Common myeloid progenitor, CD34-positive (primary cell): ENCODE measurements around the gene MEN1.

Source experiments
- CTCF ChIA-PET: fragments of 350-600 bp; sonication (Branson Sonifier 250); formaldehyde crosslinking; loops from one replicate; lab custom pipeline; 2021; ENCODE audit warnings: antibody characterized with exemption; lab: Charles Lee
- POLR2A ChIA-PET: fragments of 350-600 bp; sonication (Branson Sonifier 250); formaldehyde crosslinking; loops from one replicate; lab custom pipeline; 2021; ENCODE audit warnings: antibody characterized with exemption; lab: Charles Lee
- DNase-seq, 3 donors: peaks; one replicate each; pipeline versions ENCODE4 v3.0.0 to v3.0.0-alpha.2; 2013
- H3K27ac ChIP-seq, 2 experiments: 1 replicate in 1 of 2; 2 replicates in 1 of 2; pipeline ENCODE4 v1.7.0; 2013; ENCODE audit warnings: inconsistent platforms in 2 of 2, low read length in 2 of 2, mild to moderate bottlenecking in 2 of 2, low read depth in 1 of 2, moderate library complexity in 1 of 2; ENCODE audit not compliant: severe bottlenecking in 2 of 2, insufficient read depth in 1 of 2, poor library complexity in 1 of 2
- H3K27me3 ChIP-seq, 5 experiments: replicated peaks in 2 of 5; 1 replicate in 3 of 5; 2 replicates in 2 of 5; pipeline versions ENCODE4 v1.6.1 to v1.7.0; 2013; ENCODE audit warnings: low read length in 4 of 5, mild to moderate bottlenecking in 2 of 5, moderate library complexity in 2 of 5, inconsistent platforms in 1 of 5; ENCODE audit not compliant: insufficient read depth in 5 of 5, control insufficient read depth in 4 of 5
- H3K36me3 ChIP-seq, 4 experiments: 1 replicate in 2 of 4; 2 replicates in 2 of 4; pipeline versions ENCODE4 v1.6.1 to v1.7.0; 2013; ENCODE audit warnings: low read length in 3 of 4, control low read depth in 1 of 4, mild to moderate bottlenecking in 1 of 4; ENCODE audit not compliant: control insufficient read depth in 4 of 4, insufficient read depth in 4 of 4
- H3K4me1 ChIP-seq, 4 experiments: 1 replicate in 3 of 4; 2 replicates in 1 of 4; pipeline versions ENCODE4 v1.6.1 to v1.7.1; 2013; ENCODE audit warnings: low read length in 3 of 4, mild to moderate bottlenecking in 3 of 4, control low read depth in 1 of 4, inconsistent platforms in 1 of 4, moderate library complexity in 1 of 4; ENCODE audit not compliant: control insufficient read depth in 4 of 4, insufficient read depth in 4 of 4; ENCODE audit errors: control extremely low read depth in 1 of 4
- H3K4me3 ChIP-seq, 7 experiments: 1 replicate in 4 of 7; 2 replicates in 3 of 7; pipeline versions ENCODE4 v1.5.1 to v1.7.0; 2013; ENCODE audit warnings: mild to moderate bottlenecking in 7 of 7, low read length in 6 of 7, moderate library complexity in 6 of 7, inconsistent platforms in 2 of 7, low read depth in 2 of 7, control low read depth in 1 of 7; ENCODE audit not compliant: insufficient read depth in 4 of 7, control insufficient read depth in 1 of 7; ENCODE audit errors: extremely low read depth in 1 of 7
- H3K9me3 ChIP-seq, 5 experiments: 1 replicate in 4 of 5; 2 replicates in 1 of 5; pipeline versions ENCODE4 v1.6.1 to v1.7.1; 2013; ENCODE audit warnings: low read length in 4 of 5, mild to moderate bottlenecking in 2 of 5, inconsistent platforms in 1 of 5, low read depth in 1 of 5, moderate library complexity in 1 of 5; ENCODE audit not compliant: control insufficient read depth in 4 of 5, insufficient read depth in 2 of 5; ENCODE audit errors: control extremely low read depth in 1 of 5
- WGBS: methylation state at CpG from one replicate; pipeline ENCODE4 v1.1.5; 2013; ENCODE audit not compliant: insufficient coverage; 5-methylcytosine and 5-hydroxymethylcytosine counted together

MEN1 gene

DNA sequence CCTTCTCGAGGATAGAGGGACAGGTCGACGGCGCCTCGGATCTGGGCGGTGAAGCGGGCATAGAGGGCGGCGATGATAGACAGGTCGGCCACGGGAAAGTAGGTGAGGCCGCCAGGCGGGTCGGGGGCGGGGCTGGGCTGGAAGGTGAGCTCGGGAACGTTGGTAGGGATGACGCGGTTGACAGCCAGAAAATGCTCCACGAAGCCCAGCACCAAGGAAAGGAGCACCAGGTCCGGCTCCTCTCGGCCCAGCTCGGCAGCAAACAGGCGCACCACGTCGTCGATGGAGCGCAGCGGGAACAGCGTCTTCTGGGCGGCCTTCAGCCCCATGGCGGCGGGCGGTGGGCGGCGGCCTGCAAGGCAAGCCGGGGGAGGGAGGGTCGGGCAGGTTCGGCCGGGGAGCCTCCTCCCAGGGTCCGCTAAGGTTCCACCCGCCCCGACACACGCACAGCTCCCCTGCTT, 540 bp downstream of the MEN1 start:
- WGBS, result 4% methylated on average over 42 of the region's 44 CpGs
- ChIA-PET CTCF (interaction anchor here (0.6 kb wide), 2 partner anchors 86 to 366 kb away, joined by 3 read pairs; no protein-coding TSS in a partner anchor), POLR2A (interaction anchor here (0.6 kb wide), 1 partner anchor 32 kb away, joined by 4 read pairs; no protein-coding TSS in a partner anchor)
- no peaks in the 10 kb centered on the region for H3K27me3 ChIP-seq
- H3K9me3 ChIP-seq, result no peaks in the 10 kb centered on the region
- H3K36me3 ChIP-seq, result peaks cover 6 to 33% (median 29%) of the 10 kb centered on the region in 4 experiments
- peak overlapping the region; percentile 71 to 91 (median 83) for H3K4me3 ChIP-seq
- peaks cover 4 to 16% (median 12%) of the 10 kb centered on the region in 4 experiments for H3K4me1 ChIP-seq
- peak in 1 of 3 donors; percentile 38 for DNase-seq
- H3K27ac ChIP-seq, result peak overlapping the region; percentile 17 to 64

DNA sequence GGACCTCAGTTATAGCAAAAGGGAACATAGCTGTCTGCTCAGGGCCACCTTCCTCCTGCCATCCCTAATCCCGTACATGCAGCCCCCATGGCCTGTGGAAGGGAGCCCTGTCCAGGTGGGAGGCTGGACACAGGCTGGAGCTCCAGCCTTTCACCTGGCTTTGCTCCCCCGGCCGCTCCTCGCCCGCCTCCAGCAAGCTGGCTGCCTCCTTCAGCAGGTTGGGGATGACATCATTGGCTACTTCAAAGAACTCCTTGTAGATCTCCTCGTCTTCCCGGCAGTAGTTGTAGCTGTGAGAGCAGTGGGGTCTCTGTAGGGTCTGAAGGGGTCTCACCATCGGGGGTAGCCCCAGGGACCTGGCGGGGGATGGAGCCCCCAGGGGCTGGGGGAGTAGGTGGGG, 4.9 kb downstream of the MEN1 start:
- Histone ChIP-seq H3K36me3 (peaks cover 7 to 46% (median 33%) of the 10 kb centered on the region in 4 experiments), H3K27me3 (no peaks in the 10 kb centered on the region), H3K4me1 (peaks cover 4 to 51% (median 48%) of the 10 kb centered on the region in 4 experiments), H3K27ac (no peak overlapping the region), H3K4me3 (no peak overlapping the region), H3K9me3 (no peaks in the 10 kb centered on the region)
- ChIA-PET CTCF (no interaction called here), POLR2A (no interaction called here)
- DNase-seq, result no peak
- 98% methylated on average over 7 of the region's 9 CpGs for WGBS

DNA sequence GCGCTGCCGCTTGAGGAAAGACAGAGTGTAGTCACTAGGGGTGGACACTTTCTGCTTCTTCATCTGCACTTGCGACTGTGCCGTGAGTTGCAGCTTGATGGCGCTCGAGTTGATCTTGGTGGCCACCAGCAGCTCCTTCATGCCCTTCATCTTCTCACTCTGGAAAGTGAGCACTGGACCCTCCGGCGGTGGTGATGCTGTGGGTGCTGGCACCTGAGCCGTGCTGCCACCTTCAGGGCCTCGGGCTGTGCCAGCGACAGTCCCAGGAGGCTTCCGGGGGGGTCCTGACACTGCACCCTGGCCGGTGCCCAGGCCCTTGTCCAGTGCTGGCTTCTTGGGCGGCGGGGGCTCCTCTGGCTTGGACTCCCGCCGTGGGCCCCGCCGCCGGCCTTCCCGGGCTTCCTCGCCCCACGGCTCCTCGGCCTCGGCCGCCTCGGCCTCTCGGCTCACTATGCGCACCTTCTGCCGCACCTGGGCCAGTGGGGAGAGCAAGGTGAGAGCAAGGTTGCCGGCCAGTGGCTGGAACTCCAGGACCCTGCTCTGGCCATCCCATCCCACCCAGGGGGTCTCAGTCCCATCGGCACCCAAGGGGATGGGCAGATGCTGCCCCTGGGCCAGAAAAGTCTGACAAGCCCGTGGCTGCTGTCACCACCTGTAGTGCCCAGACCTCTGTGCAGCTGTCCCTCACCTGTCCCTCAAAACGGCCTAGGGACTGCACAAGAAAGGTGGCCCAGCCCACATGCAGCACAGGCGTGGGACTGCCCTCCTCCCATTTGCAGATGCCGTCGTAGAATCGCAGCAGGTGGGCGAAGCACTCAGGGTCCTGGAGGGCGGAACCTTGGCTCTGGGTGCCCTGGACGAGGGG, 5.8 kb downstream of the MEN1 start:
- Histone ChIP-seq H3K27me3 (no peaks in the 10 kb centered on the region), H3K27ac (peak overlapping the region in 1 of 2 experiments; percentile 86), H3K4me3 (peak overlapping the region in 4 of 7 experiments; percentile 76 to 91 (median 85)), H3K9me3 (no peaks in the 10 kb centered on the region), H3K36me3 (peaks cover 7 to 55% (median 36%) of the 10 kb centered on the region in 4 experiments), H3K4me1 (peaks cover 4 to 57% (median 51%) of the 10 kb centered on the region in 4 experiments)
- 95% methylated on average over 34 of the region's 41 CpGs for WGBS
- CTCF ChIA-PET, result interaction anchor here (0.8 to 1.5 kb wide), 2 partner anchors 17 to 19 kb away, joined by 3 to 5 read pairs; no protein-coding TSS in a partner anchor
- DNase-seq, result no peak
- POLR2A ChIA-PET, result no interaction called here

DNA sequence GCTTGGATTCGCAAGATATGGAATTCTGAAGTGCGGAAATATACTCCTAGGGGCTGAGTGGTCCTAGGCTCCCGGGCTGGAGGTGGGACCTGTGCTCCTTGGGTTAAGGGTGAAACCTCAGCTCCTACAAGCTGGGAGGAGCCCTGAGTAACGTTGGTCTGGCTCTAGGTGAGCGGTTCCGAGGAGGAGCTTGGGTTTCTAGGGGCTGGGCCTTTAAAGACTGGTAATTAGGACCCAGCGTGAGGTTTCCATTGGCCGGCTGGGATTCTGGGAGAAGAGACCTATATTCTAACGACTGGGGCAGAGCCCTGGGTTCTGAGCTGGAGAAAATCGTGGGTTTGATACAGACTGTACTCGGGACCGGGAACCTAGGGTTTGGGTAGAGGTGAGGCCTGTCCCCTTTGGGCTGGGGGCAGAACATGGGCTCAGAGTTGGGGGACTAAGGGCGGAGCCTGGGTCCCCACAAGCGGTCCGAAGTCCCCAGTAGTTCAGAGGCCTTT, 6.5 kb downstream of the MEN1 start:
- CTCF ChIA-PET, result interaction anchor here (0.8 to 1.5 kb wide), 2 partner anchors 16 to 18 kb away, joined by 3 to 5 read pairs; no protein-coding TSS in a partner anchor
- peaks cover 0 to 55% (median 48%) of the 10 kb centered on the region in 4 experiments for H3K4me1 ChIP-seq
- H3K36me3 ChIP-seq, result peaks cover 7 to 62% (median 39%) of the 10 kb centered on the region in 4 experiments
- H3K27me3 ChIP-seq, result no peaks in the 10 kb centered on the region
- H3K9me3 ChIP-seq, result no peaks in the 10 kb centered on the region
- peak overlapping the region; percentile 64 to 91 (median 80) for H3K4me3 ChIP-seq
- no peak for DNase-seq
- WGBS, result 52% methylated on average over 15 of the region's 15 CpGs
- POLR2A ChIA-PET, result no interaction called here
- H3K27ac ChIP-seq, result peak overlapping the region; percentile 34 to 86

DNA sequence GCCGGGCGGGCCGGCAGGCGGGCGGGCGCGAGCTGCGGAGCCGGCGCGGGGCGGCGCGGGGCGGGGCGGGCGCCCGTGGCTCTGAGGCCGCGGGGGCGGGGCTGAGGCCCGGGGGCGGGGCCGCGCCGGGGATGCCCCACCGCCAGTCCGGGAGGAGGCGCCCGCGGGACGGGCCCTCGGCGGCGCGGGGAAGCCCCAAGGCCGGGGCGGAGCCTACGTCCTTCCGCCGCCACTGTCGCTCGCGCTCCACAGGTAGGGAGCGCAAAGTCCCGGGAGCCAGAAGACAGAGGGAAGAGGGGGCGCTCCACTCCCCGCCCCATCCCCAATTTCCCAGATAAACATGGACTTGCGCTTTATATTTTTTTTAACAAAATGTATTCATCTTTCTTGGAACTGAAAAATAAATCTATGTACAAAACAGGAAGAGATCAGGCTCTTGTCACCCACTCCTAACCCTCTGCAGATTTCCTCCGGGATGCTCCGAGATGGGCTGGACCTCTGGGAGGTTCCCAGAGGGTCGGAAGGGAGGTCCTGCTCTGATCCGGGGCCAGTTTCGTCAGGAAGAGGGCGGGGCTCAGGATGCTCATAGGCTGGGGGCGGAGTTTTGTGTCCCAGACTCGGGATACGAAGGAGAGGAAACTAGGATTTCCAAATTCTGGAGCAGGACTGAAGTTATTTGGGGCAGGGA, 7.0 kb downstream of the MEN1 start, which contains the start of gene MAP4K2:
Gene MAP4K2, minus strand, starts transcription at position 57 of the 688 bp plus-strand sequence. CDS start 65 bp downstream, outside the sequence.
- Histone ChIP-seq H3K4me3 (peak within 1 kb of the TSS; percentile 64 to 91 (median 80)), H3K9me3 (no peaks in the 10 kb centered on the region), H3K27me3 (no peaks in the 10 kb centered on the region), H3K27ac (peak within 1 kb of the TSS; percentile 58 to 86), H3K36me3 (peaks cover 7 to 65% (median 40%) of the 10 kb centered on the region in 4 experiments), H3K4me1 (peaks cover 0 to 55% (median 49%) of the 10 kb centered on the region in 4 experiments)
- peak; percentile 77 to 82 (median 79) for DNase-seq
- POLR2A ChIA-PET, result interaction anchor here (0.7 kb wide), 1 partner anchor 58 kb away, joined by 3 read pairs; no protein-coding TSS in a partner anchor
- CTCF ChIA-PET, result interaction anchor here (0.8 to 5.2 kb wide), 5 partner anchors 12 to 24 kb away, joined by 3 to 42 read pairs (median 4); no protein-coding TSS in a partner anchor
- WGBS, result under 1% methylated on average over 43 of the region's 58 CpGs

DNA sequence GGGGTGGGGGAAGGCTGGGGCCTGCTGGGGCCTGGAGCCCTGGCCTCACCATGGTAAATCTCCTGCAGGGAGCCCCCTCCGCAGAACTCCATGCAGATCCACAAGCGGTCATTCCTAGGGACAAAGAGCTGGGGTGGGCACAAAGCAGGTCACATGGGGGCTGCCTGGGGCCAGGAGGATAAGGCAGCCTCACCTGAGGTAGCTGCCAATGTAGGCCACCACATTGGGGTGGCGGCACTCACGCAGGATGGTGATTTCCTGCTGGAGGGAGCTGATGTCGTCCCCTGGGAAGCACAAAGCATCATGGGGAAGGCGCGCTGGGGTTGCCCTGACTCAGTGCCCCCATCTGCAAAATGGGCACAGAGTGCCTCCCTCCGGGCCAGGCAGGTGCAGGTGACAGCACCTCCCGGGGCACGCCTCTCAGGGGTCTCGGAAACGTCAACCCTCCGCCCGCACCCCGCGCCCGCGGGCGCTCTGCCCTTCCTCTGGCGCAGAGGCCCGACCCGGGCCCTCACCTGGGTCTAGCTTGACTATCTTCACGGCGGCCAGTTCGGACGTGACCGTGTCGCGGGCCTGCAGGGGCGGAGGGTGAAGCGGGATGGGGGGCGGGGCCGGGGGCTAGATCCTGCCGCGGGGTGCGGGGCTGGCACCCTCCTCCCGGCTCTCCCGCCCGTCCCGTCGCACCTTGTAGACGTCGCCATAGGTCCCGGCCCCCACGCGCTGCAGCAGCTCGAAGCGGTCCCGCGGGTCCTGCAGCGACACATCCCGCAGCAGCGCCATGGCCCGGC, 7.8 kb downstream of the MEN1 start:
- WGBS, result 2% methylated on average over 44 of the region's 54 CpGs
- H3K4me1 ChIP-seq, result peaks cover 0 to 55% (median 49%) of the 10 kb centered on the region in 4 experiments
- no peaks in the 10 kb centered on the region for H3K27me3 ChIP-seq
- H3K9me3 ChIP-seq, result no peaks in the 10 kb centered on the region
- ChIA-PET CTCF (interaction anchor here (0.8 to 5.2 kb wide), 4 partner anchors 12 to 23 kb away, joined by 4 to 42 read pairs (median 9); no protein-coding TSS in a partner anchor), POLR2A (interaction anchor here (0.7 kb wide), 1 partner anchor 57 kb away, joined by 3 read pairs; no protein-coding TSS in a partner anchor)
- DNase-seq, result peak in 1 of 3 donors; percentile 47
- H3K36me3 ChIP-seq, result peaks cover 7 to 58% (median 35%) of the 10 kb centered on the region in 4 experiments
- H3K27ac ChIP-seq, result peak overlapping the region; percentile 58 to 80
- H3K4me3 ChIP-seq, result peak overlapping the region; percentile 34 to 80 (median 67)
